ENCODE data around the gene TASP1. TPM values are rescaled to one million over a fixed set of nuclear protein-coding genes. Genes with fewer than 3 reads are reported as not detected.

The TASP1 gene
- total and polyA plus RNA-seq, 4 donors = 2.5 to 10.0 (median 4.7) TPM

GRCh38 chr20:13443690-13444089, 195.0 kb downstream of the TASP1 start (continued):
- TF ChIP-seq EGR1 (IDR thresholded peaks at IDR 0.05; ENCODE audit: low read depth in 2 of 2) = no peak
- no peak for TF ChIP-seq CTCF (IDR thresholded peaks at IDR 0.05; ENCODE audit: low read depth, low read length, missing input control)

- 100% methylated on average over 1 of the region's 1 CpG for WGBS
- Histone ChIP-seq H3K27ac (ENCODE audit: low read depth in 1 of 2, low read length in 2 of 2) (no peak overlapping the region), H3K9me3 (ENCODE audit: control insufficient read depth in 4 of 4, low read length in 3 of 4) (peaks cover 0 to 3% (median under 1%) of the 10 kb centered on the region in 4 donors), H3K27me3 (ENCODE audit: control insufficient read depth in 4 of 4, insufficient read depth in 4 of 4, low read length in 3 of 4) (no peaks in the 10 kb centered on the region), H3K9ac (ENCODE audit: low read depth in 1 of 2, low read length in 2 of 2) (no peak overlapping the region), H3K4me1 (ENCODE audit: control insufficient read depth in 4 of 4, insufficient read depth in 4 of 4, low read length in 3 of 4) (no peaks in the 10 kb centered on the region), H3K36me3 (ENCODE audit: control insufficient read depth in 4 of 4, insufficient read depth in 3 of 4, low read depth in 1 of 4, low read length in 3 of 4) (no peaks in the 10 kb centered on the region), H3K4me3 (ENCODE audit: low read depth in 1 of 3, low read length in 3 of 3) (no peak overlapping the region)
- no peak for DNase-seq (ENCODE audit: low spot score)
- TF ChIP-seq EGR1 (IDR thresholded peaks at IDR 0.05; ENCODE audit: low read depth in 2 of 2) (no peak), RXRA (IDR thresholded peaks at IDR 0.05) (no peak), RAD21 (IDR thresholded peaks at IDR 0.05) (no peak), ZBTB33 (IDR thresholded peaks at IDR 0.05) (no peak)
Observed at GRCh38 chr20:13442986-13443385, 195.7 kb downstream of the TASP1 start.

GRCh38 chr20:13441388-13441787, 197.3 kb downstream of the TASP1 start:
- Histone ChIP-seq H3K9me3 (ENCODE audit: control insufficient read depth in 4 of 4, low read length in 3 of 4) (peaks cover 0 to 3% (median under 1%) of the 10 kb centered on the region in 4 donors), H3K9ac (ENCODE audit: low read depth in 1 of 2, low read length in 2 of 2) (no peak overlapping the region), H3K4me1 (ENCODE audit: control insufficient read depth in 4 of 4, insufficient read depth in 4 of 4, low read length in 3 of 4) (no peaks in the 10 kb centered on the region), H3K27ac (ENCODE audit: low read depth in 1 of 2, low read length in 2 of 2) (no peak overlapping the region), H3K4me3 (ENCODE audit: low read depth in 1 of 3, low read length in 3 of 3) (no peak overlapping the region), H3K27me3 (ENCODE audit: control insufficient read depth in 4 of 4, insufficient read depth in 4 of 4, low read length in 3 of 4) (no peaks in the 10 kb centered on the region), H3K36me3 (ENCODE audit: control insufficient read depth in 4 of 4, insufficient read depth in 3 of 4, low read depth in 1 of 4, low read length in 3 of 4) (no peaks in the 10 kb centered on the region)
- DNase-seq (ENCODE audit: low spot score) = no peak
- TF ChIP-seq HNF4A (conservative IDR thresholded peaks at IDR 0.05) = no peak
- TF ChIP-seq REST (IDR thresholded peaks at IDR 0.05) = no peak
- no peak for TF ChIP-seq MAX (IDR thresholded peaks at IDR 0.05)
- no peak for TF ChIP-seq HNF4G (IDR thresholded peaks at IDR 0.05)
- no peak for TF ChIP-seq RXRA (IDR thresholded peaks at IDR 0.05)
- no peak for TF ChIP-seq ATF3 (IDR thresholded peaks at IDR 0.05)
- TF ChIP-seq ZBTB33 (IDR thresholded peaks at IDR 0.05) = no peak
